ENCODE measurements around the gene SLC17A1. TPM values are rescaled to one million over a fixed set of nuclear protein-coding genes. Genes with fewer than 3 reads are reported as not detected.
"Not testable (repeated sequence)": the region's sequence is repeated elsewhere in the genome, so short reads cannot be mapped to it uniquely, and the experiment has no call there.

Gene SLC17A1
- polyA plus RNA-seq, 3 donors = not detected

GRCh38 chr6:25777031-25777430, 54.8 kb downstream of the SLC17A1 start:
- 60 to 86% (median 69%) methylated on average over 2 of the region's 2 CpGs for WGBS, 3 donors
- no peak overlapping the region for H3K27ac ChIP-seq (ENCODE audit: low read depth, low read length)

- no peak overlapping the region for H3K27ac ChIP-seq (ENCODE audit: low read depth, low read length)
- 40 to 59% (median 58%) methylated on average over 2 of the region's 2 CpGs for WGBS, 3 donors
These were observed 57.6 kb downstream of the SLC17A1 start for GRCh38 chr6:25774120-25774715.

GRCh38 chr6:25769983-25770382, 61.9 kb downstream of the SLC17A1 start:
- H3K27ac ChIP-seq (ENCODE audit: low read depth, low read length) = no peak overlapping the region
- 75 to 85% (median 76%) methylated on average over 2 of the region's 2 CpGs for WGBS, 3 donors

GRCh38 chr6:25768566-25768965, 63.3 kb downstream of the SLC17A1 start:
- WGBS, 3 donors = 72 to 94% (median 80%) methylated on average over 1 of the region's 1 CpG
- H3K27ac ChIP-seq (ENCODE audit: low read depth, low read length) = no peak overlapping the region

GRCh38 chr6:25764611-25765010, 67.2 kb downstream of the SLC17A1 start:
- no peak overlapping the region for H3K27ac ChIP-seq (ENCODE audit: low read depth, low read length)
- WGBS, 3 donors = 87 to 97% (median 91%) methylated on average over 2 of the region's 2 CpGs

- H3K27ac ChIP-seq (ENCODE audit: low read depth, low read length) = no peak overlapping the region
- 70 to 88% (median 78%) methylated on average over 6 of the region's 6 CpGs for WGBS, 3 donors
These were observed 73.8 kb downstream of the SLC17A1 start for GRCh38 chr6:25757936-25758642.

- WGBS, 3 donors = 61 to 88% (median 85%) methylated on average over 9 of the region's 9 CpGs
- no peak overlapping the region for H3K27ac ChIP-seq (ENCODE audit: low read depth, low read length)
These were observed 75.2 kb downstream of the SLC17A1 start for GRCh38 chr6:25756382-25757363.

- WGBS, 3 donors = 84 to 100% (median 94%) methylated on average over 1 of the region's 1 CpG
- no peak overlapping the region for H3K27ac ChIP-seq (ENCODE audit: low read depth, low read length)
These were observed 76.4 kb downstream of the SLC17A1 start for GRCh38 chr6:25755483-25755882.

GRCh38 chr6:25754535-25754934, 77.3 kb downstream of the SLC17A1 start, which contains the start of gene SLC17A4:
SLC17A4 (plus strand) TSS chr6:25754742; CDS start chr6:25761963, 7,221 bp downstream.
- H3K27ac ChIP-seq (ENCODE audit: low read depth, low read length) = no peak within 1 kb of the TSS

GRCh38 chr6:25753079-25753478, 78.8 kb downstream of the SLC17A1 start:
- H3K27ac ChIP-seq (ENCODE audit: low read depth, low read length) = no peak overlapping the region

GRCh38 chr6:25750906-25751305, 80.9 kb downstream of the SLC17A1 start:
- 53 to 59% (median 55%) methylated on average over 3 of the region's 3 CpGs for WGBS, 3 donors
- H3K27ac ChIP-seq (ENCODE audit: low read depth, low read length) = no peak overlapping the region

GRCh38 chr6:25749837-25750236, 82.0 kb downstream of the SLC17A1 start:
- 43 to 70% (median 54%) methylated on average over 2 of the region's 2 CpGs for WGBS, 3 donors

GRCh38 chr6:25748601-25749517, 83.0 kb downstream of the SLC17A1 start:
- H3K27ac ChIP-seq (ENCODE audit: low read depth, low read length) = not testable (repeated sequence)
- 46 to 75% (median 48%) methylated on average over 17 of the region's 17 CpGs for WGBS, 3 donors

More at GRCh38 chr6:25749837-25750236, 82.0 kb downstream of the SLC17A1 start:
- no peak overlapping the region for H3K27ac ChIP-seq (ENCODE audit: low read depth, low read length)

GRCh38 chr6:25748049-25748448, 83.8 kb downstream of the SLC17A1 start:
- no peak overlapping the region for H3K27ac ChIP-seq (ENCODE audit: low read depth, low read length)

- H3K27ac ChIP-seq (ENCODE audit: low read depth, low read length) = no peak overlapping the region
- WGBS, 3 donors = 90 to 96% (median 92%) methylated on average over 2 of the region's 2 CpGs
These were observed 84.4 kb downstream of the SLC17A1 start for GRCh38 chr6:25747477-25747876.

GRCh38 chr6:25746968-25747367, 84.9 kb downstream of the SLC17A1 start:
- WGBS, 3 donors = 75 to 85% (median 82%) methylated on average over 1 of the region's 1 CpG
- no peak overlapping the region for H3K27ac ChIP-seq (ENCODE audit: low read depth, low read length)

GRCh38 chr6:25745836-25746235, 86.0 kb downstream of the SLC17A1 start:
- WGBS, 3 donors = 73 to 81% (median 79%) methylated on average over 4 of the region's 4 CpGs
- H3K27ac ChIP-seq (ENCODE audit: low read depth, low read length) = no peak overlapping the region

- no peak overlapping the region for H3K27ac ChIP-seq (ENCODE audit: low read depth, low read length)
These were observed 88.0 kb downstream of the SLC17A1 start for GRCh38 chr6:25743868-25744267.
